ENCODE data around the gene GALNT2. TPM values are rescaled to one million over a fixed set of nuclear protein-coding genes. Genes with fewer than 3 reads are reported as not detected.

The GALNT2 gene
- total and polyA plus RNA-seq, 9 of the 15 experiments (the other 6 are each of a cell fraction or from before 2014, with no cell fraction given): 1.6 to 106 (median 51.9) TPM

GRCh38 chr1:230268371-230269170 is 201.5 kb downstream of the GALNT2 start (continued):
- TF ChIP-seq ZNF778 (CRISPR knock-in tag; IDR thresholded peaks at IDR 0.05) (no peak), ZNF384 (IDR thresholded peaks at IDR 0.05; ENCODE audit: low read depth, low read length) (peak; percentile 98), ARNT (IDR thresholded peaks at IDR 0.05) (no peak), ZBTB17 (CRISPR knock-in tag; IDR thresholded peaks at IDR 0.05) (0 out of 2 replicates have a peak, but pooled peaks have one; percentile 58), RHOXF2B (CRISPR knock-in tag; conservative IDR thresholded peaks at IDR 0.05) (no peak), TAF7 (tag; IDR thresholded peaks at IDR 0.05) (no peak), GABPB1 (CRISPR knock-in tag; IDR thresholded peaks at IDR 0.05) (0 out of 2 replicates have a peak, but pooled peaks have one; percentile 45), EZH2 (IDR thresholded peaks at IDR 0.05; ENCODE audit: borderline replicate concordance, low read depth, low read length) (no peak), EHMT2 (IDR thresholded peaks at IDR 0.05) (no peak), CBX5 (IDR thresholded peaks at IDR 0.05; ENCODE audit: borderline replicate concordance, low read depth) (no peak), PKNOX1 (IDR thresholded peaks at IDR 0.05) (peak; percentile 95), POLR3A (IDR thresholded peaks at IDR 0.05; ENCODE audit: borderline replicate concordance, extremely low read depth, insufficient read depth, insufficient read length) (no peak), PYGO2 (tag; IDR thresholded peaks at IDR 0.05) (no peak), ZNF347 (CRISPR knock-in tag; IDR thresholded peaks at IDR 0.05; ENCODE audit: low read depth) (no peak), ZNF197 (CRISPR knock-in tag; IDR thresholded peaks at IDR 0.05; ENCODE audit: low read depth) (no peak), U2AF2 (optimal IDR thresholded peaks at IDR 0.05; ENCODE audit: low read depth, low read length) (no peak), NRF1 (conservative IDR thresholded peaks at IDR 0.05 in 1 of 2, IDR thresholded peaks at IDR 0.05 in 1 of 2) (0 out of 4 replicates have a peak, but pooled peaks of 1 of the 2 experiments have one; percentile 18), HNRNPLL (IDR thresholded peaks at IDR 0.05; ENCODE audit: low read depth, low read length, poor library complexity, severe bottlenecking) (no peak), RAD21 (CRISPR knock-in tag; conservative IDR thresholded peaks at IDR 0.05 in 1 of 2, IDR thresholded peaks at IDR 0.05 in 1 of 2) (peak; percentile 68 to 70), NFRKB (IDR thresholded peaks at IDR 0.05; ENCODE audit: low read depth) (0 out of 2 replicates have a peak, but pooled peaks have one; percentile 33), TEAD2 (tag; IDR thresholded peaks at IDR 0.05) (no peak), SMC3 (conservative IDR thresholded peaks at IDR 0.05; ENCODE audit: insufficient read depth, low read depth, low read length) (peak; percentile 54; the same call in 1 of the 2 replicates), BRD9 (IDR thresholded peaks at IDR 0.05; ENCODE audit: low read depth, partially characterized antibody) (no peak)
- TF ChIP-seq, protein P1, sequence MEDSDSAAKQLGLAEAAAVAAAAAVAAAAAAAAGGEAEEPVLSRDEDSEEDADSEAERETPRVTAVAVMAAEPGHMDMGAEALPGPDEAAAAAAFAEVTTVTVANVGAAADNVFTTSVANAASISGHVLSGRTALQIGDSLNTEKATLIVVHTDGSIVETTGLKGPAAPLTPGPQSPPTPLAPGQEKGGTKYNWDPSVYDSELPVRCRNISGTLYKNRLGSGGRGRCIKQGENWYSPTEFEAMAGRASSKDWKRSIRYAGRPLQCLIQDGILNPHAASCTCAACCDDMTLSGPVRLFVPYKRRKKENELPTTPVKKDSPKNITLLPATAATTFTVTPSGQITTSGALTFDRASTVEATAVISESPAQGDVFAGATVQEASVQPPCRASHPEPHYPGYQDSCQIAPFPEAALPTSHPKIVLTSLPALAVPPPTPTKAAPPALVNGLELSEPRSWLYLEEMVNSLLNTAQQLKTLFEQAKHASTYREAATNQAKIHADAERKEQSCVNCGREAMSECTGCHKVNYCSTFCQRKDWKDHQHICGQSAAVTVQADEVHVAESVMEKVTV (CRISPR knock-in tag; IDR thresholded peaks at IDR 0.05): 0 out of 2 replicates have a peak, but pooled peaks have one; percentile 11
- TF ChIP-seq, protein P2, sequence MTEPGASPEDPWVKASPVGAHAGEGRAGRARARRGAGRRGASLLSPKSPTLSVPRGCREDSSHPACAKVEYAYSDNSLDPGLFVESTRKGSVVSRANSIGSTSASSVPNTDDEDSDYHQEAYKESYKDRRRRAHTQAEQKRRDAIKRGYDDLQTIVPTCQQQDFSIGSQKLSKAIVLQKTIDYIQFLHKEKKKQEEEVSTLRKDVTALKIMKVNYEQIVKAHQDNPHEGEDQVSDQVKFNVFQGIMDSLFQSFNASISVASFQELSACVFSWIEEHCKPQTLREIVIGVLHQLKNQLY (CRISPR knock-in tag; conservative IDR thresholded peaks at IDR 0.05): no peak

Data from K562 (cell line).